GM18951 (cell line): ENCODE results near the gene ATP13A3.

Experiments
- POLR2A ChIP-seq: IDR thresholded peaks from 4 replicates; pipeline ENCODE4 v1.6.1; 2011; ENCODE audit warnings: mild to moderate bottlenecking; ENCODE audit not compliant: insufficient read length, insufficient read depth; ENCODE audit errors: extremely low read depth
- in situ Hi-C: fragments of 300-500 bp; cut with MboI; formaldehyde crosslinking; loops from one replicate; pipeline ENCODE4 v1.12.0; 2022; ENCODE audit warnings: low sequenced_read_pairs, mixed read lengths, inconsistent platforms; ENCODE audit not compliant: unreplicated experiment

The ATP13A3 gene

DNA sequence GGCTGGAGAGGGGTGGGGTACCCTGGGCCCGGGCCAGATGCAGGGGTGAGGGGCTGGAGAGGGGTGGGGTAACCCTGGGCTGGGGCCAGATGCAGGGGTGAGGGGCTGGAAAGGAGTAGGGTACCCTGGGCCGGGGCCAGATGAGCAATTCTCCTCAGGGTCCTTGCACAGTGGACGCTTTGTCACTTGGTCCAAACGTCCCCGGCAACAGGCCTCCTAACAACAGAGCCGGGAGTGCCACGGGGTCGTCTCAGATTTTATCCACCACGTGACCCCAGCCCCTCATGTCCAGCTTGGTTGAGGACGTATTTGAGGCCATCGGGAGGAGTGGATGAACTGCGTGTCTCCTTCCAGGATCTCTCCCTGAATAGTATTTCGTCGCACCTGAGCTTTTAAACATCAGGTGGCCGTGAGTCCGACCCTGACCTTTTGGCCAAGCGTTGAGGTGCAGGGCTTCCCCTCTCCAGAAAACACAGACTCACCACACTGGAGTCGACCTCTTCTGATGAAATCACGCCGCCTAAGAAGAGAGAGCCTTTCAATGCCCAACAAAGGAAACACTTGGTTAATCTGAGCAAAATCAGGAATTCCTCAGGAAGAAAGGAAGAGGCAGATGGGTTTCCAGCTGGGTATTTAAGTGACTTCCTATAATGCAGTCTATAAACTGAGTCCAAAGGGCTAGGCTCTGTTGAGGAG lies 104.5 kb downstream of the ATP13A3 start:
- in situ Hi-C loops = no loop called here

GRCh38 chr3:194381460-194381875 lies 105.3 kb downstream of the ATP13A3 start:
- in situ Hi-C loops = no loop called here

More for the DNA sequence above, 104.5 kb downstream of the ATP13A3 start:
- TF ChIP-seq POLR2A = no peak

GRCh38 chr3:194380326-194380725 lies 106.5 kb downstream of the ATP13A3 start:
- in situ Hi-C loops = no loop called here
- no peak for TF ChIP-seq POLR2A

More at GRCh38 chr3:194381460-194381875, 105.3 kb downstream of the ATP13A3 start:
- no peak for TF ChIP-seq POLR2A

GRCh38 chr3:194379651-194380050 lies 107.2 kb downstream of the ATP13A3 start:
- no peak for TF ChIP-seq POLR2A
- in situ Hi-C loops = no loop called here

- in situ Hi-C loops = no loop called here
- no peak for TF ChIP-seq POLR2A
These were observed 107.6 kb downstream of the ATP13A3 start for GRCh38 chr3:194379231-194379630.

- no peak for TF ChIP-seq POLR2A
- in situ Hi-C loops = no loop called here
These were observed 109.1 kb downstream of the ATP13A3 start for GRCh38 chr3:194377708-194378107.

GRCh38 chr3:194376241-194376560 lies 110.6 kb downstream of the ATP13A3 start:
- TF ChIP-seq POLR2A = no peak
- in situ Hi-C loops = no loop called here

DNA sequence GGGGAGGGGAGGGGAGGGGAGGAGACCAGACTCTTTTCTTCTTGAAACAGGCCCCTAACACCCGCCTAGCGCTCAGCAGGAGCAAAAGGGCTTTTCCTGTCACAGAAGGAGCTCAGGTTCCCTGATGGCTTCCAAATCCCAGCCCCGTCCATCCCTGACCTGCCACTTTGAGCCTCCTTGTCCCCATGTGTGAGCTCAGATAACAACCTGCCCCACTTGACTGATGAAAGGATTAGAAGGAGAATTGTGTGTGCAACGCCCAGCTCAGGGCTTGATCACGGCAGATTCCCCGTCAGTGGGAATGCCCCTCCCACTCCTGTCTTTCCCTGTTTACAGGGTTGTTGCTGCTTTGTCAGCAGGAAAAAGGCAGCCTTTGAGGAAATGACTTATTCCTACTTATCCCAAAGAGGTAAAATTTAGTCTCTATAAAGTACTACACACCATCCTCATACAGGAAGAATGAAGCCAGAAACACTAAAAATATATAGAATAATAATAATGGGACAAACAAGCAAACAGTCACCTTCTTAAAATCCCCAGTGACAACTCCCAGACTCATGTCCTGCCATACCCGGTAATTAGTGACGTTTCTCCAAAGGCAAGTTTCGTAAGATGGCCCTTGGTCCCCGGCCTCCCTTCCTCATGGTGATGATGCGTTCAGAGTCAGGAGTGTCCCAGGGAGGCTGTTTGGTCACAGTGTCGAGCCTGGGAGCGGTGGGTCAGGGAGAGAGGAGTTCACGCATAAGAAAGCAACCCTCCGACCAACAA lies 111.1 kb downstream of the ATP13A3 start:
- in situ Hi-C loops = no loop called here
- no peak for TF ChIP-seq POLR2A

GRCh38 chr3:194374935-194375334 lies 111.9 kb downstream of the ATP13A3 start:
- TF ChIP-seq POLR2A = no peak
- in situ Hi-C loops = no loop called here

DNA sequence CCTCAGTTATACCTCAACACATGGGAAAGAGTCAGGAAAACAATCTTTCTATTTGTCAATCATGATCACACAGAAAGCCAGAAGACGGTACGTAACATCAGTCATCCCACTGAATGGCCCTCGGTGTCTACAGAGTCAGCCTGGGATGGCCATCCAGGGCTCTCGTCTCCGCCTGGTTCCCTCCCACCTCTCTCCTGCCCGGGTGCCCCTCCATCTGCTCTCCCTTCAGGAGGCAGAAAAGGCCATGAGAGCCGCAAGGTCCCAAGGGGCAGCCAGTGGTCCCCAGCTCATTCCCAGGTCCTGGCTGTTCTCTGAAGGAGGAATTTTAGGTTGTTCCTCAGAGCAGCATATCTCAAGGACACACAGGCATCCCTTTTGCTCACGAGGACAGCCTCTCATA lies 112.9 kb downstream of the ATP13A3 start:
- TF ChIP-seq POLR2A = no peak
- in situ Hi-C loops = no loop called here

- TF ChIP-seq POLR2A = no peak
- in situ Hi-C loops = no loop called here
These were observed 113.8 kb downstream of the ATP13A3 start for GRCh38 chr3:194373028-194373427.

- in situ Hi-C loops = no loop called here
These were observed 116.0 kb downstream of the ATP13A3 start for GRCh38 chr3:194370753-194371152.

GRCh38 chr3:194369522-194370279 lies 117.1 kb downstream of the ATP13A3 start, which contains the start of gene LRRC15:
Gene LRRC15, minus strand, starts transcription at chr3:194369743. Its CDS starts 8,700 bp downstream, at chr3:194361043.
- in situ Hi-C loops = no loop called here
- TF ChIP-seq POLR2A = no peak

More at GRCh38 chr3:194370753-194371152, 116.0 kb downstream of the ATP13A3 start:
- no peak for TF ChIP-seq POLR2A
